Measurements from ENCODE around the gene LYSMD2. TPM values are rescaled to one million over a fixed set of nuclear protein-coding genes. Genes with fewer than 3 reads are reported as not detected.
"Not testable (repeated sequence)": the region's sequence is repeated elsewhere in the genome, so short reads cannot be mapped to it uniquely, and the experiment has no call there.

The LYSMD2 gene, protein sequence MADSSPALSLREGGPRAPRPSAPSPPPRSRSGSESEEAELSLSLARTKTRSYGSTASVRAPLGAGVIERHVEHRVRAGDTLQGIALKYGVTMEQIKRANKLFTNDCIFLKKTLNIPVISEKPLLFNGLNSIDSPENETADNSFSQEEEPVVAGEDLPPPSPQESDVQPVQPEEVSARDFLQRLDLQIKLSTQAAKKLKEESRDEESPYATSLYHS
- total RNA-seq: 10 to 100 TPM; 25.1 TPM
- 70.5 TPM for polyA plus RNA-seq

GRCh38 chr15:51737522-51738305 is at the start of gene LYSMD2:
Gene LYSMD2 (minus strand): TSS chr15:51737655. CDS start chr15:51737622, 33 bp downstream.
- no peaks in the 10 kb centered on the region for H3K27me3 ChIP-seq (ENCODE audit: insufficient read depth, low read length, poor library complexity, severe bottlenecking)
- peak within 1 kb of the TSS; percentile 95 to 99 (median 98) for H3K27ac Mint-ChIP-seq
- no peaks in the 10 kb centered on the region for H3K9me3 Mint-ChIP-seq
- peaks cover 47 to 58% (median 56%) of the 10 kb centered on the region in 3 donors for H3K4me1 Mint-ChIP-seq
- peak within 1 kb of the TSS; percentile 89 to 97 (median 94) for H3K4me3 Mint-ChIP-seq
- CTCF ChIA-PET: interaction anchor here (1.4 to 3.2 kb wide), 7 partner anchors 9 to 88 kb away, joined by 3 to 13 read pairs (median 5); no protein-coding TSS in a partner anchor
- peak within 1 kb of the TSS; percentile 71 for H3K27ac ChIP-seq (ENCODE audit: low read depth, low read length)
- no peaks in the 10 kb centered on the region for H3K9me3 ChIP-seq (ENCODE audit: low read length)
- no peaks in the 10 kb centered on the region for H3K36me3 ChIP-seq (ENCODE audit: insufficient read depth, low read length)
- H3K27me3 Mint-ChIP-seq: no peaks in the 10 kb centered on the region
- peak within 1 kb of the TSS; percentile 78 for H3K4me3 ChIP-seq (ENCODE audit: low read length)
- peaks cover 48% of the 10 kb centered on the region for H3K4me1 ChIP-seq (ENCODE audit: insufficient read depth, low read length)
- POLR2A ChIA-PET: interaction anchor here (0.5 to 2.5 kb wide), 7 partner anchors 15 to 442 kb away, joined by 3 to 21 read pairs (median 3); partner anchors contain the start of gene TMOD2
- H3K36me3 Mint-ChIP-seq: peaks cover 0 to 19% (median 0%) of the 10 kb centered on the region in 3 donors
- peak; percentile 56 to 79 (median 75) for DNase-seq

DNA sequence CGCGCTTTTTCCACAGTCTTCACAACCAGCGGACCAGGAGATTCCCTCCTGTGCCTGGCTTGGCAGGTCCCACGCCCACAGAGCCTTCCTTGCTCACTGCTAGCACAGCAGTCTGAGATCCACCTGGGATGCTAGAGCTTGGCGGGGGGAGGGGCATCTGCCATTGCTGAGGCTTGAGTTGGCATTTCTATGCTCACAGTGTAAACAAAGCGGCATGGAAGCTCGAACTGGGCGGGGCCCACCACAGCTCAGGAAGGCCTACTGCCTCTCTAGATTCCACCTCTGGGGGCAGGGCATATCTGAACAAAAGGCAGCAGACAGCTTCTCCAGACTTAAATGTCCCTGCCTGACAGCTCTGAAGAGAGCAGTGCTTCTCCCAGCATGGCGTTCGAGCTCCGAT is 49.7 kb upstream of the LYSMD2 start:
- DNase-seq; H3K4me1 ChIP-seq (ENCODE audit: insufficient read depth, low read length); H3K9me3 Mint-ChIP-seq; H3K36me3 ChIP-seq (ENCODE audit: insufficient read depth, low read length); H3K4me3 ChIP-seq (ENCODE audit: low read length); H3K4me3 Mint-ChIP-seq; H3K27me3 ChIP-seq (ENCODE audit: insufficient read depth, low read length, poor library complexity, severe bottlenecking); H3K27me3 Mint-ChIP-seq; POLR2A ChIA-PET; H3K27ac Mint-ChIP-seq; H3K4me1 Mint-ChIP-seq; H3K27ac ChIP-seq (ENCODE audit: low read depth, low read length); H3K9me3 ChIP-seq (ENCODE audit: low read length): not testable (repeated sequence)
- CTCF ChIA-PET: interaction anchor here (2.1 kb wide), 1 partner anchor 11 kb away, joined by 11 read pairs; no protein-coding TSS in a partner anchor
- peaks cover 4 to 40% (median 35%) of the 10 kb centered on the region in 3 donors for H3K36me3 Mint-ChIP-seq

DNA sequence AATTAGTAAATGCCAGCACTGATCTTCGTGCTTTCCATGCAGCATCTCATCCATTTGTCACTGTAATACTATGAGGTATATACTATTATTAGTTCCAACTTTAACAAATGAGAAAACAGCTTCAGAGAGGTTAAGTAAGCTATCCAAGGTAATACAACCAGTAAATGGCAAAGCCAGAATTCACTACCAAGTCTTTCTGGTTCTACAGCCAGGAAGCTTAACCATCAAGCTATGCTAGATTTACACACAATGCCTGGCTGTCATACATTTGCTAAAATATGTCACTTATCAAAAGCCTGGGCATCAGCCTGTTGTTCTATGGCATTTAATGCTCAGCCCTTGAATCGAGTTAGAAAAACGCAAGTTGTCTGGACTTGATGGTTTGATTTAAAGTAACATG is 46.5 kb upstream of the LYSMD2 start:
- peaks cover 21 to 68% (median 31%) of the 10 kb centered on the region in 3 donors for H3K36me3 Mint-ChIP-seq
- CTCF ChIA-PET: no interaction called here

GRCh38 chr15:51782357-51782896 is 45.0 kb upstream of the LYSMD2 start:
- DNase-seq: no peak
- Mint-ChIP-seq H3K27me3 (no peaks in the 10 kb centered on the region), H3K27ac (no peak overlapping the region), H3K36me3 (peaks cover 21 to 68% (median 31%) of the 10 kb centered on the region in 3 donors), H3K9me3 (no peaks in the 10 kb centered on the region), H3K4me3 (no peak overlapping the region), H3K4me1 (peaks cover 0 to 6% (median 4%) of the 10 kb centered on the region in 3 donors)
- H3K36me3 ChIP-seq (ENCODE audit: insufficient read depth, low read length): peaks cover 5% of the 10 kb centered on the region
- no peak overlapping the region for H3K4me3 ChIP-seq (ENCODE audit: low read length)
- no peak overlapping the region for H3K27ac ChIP-seq (ENCODE audit: low read depth, low read length)
- ChIA-PET POLR2A (no interaction called here), CTCF (no interaction called here)
- no peaks in the 10 kb centered on the region for H3K9me3 ChIP-seq (ENCODE audit: low read length)
- no peaks in the 10 kb centered on the region for H3K27me3 ChIP-seq (ENCODE audit: insufficient read depth, low read length, poor library complexity, severe bottlenecking)
- H3K4me1 ChIP-seq (ENCODE audit: insufficient read depth, low read length): no peaks in the 10 kb centered on the region

More for the DNA sequence above, 46.5 kb upstream of the LYSMD2 start:
- Mint-ChIP-seq H3K4me3 (no peak overlapping the region), H3K27me3 (no peaks in the 10 kb centered on the region), H3K4me1 (peaks cover 0 to 6% (median 4%) of the 10 kb centered on the region in 3 donors), H3K9me3 (no peaks in the 10 kb centered on the region), H3K27ac (peak overlapping the region in 1 of 8 donors; percentile 5)
- Histone ChIP-seq H3K36me3 (ENCODE audit: insufficient read depth, low read length) (peaks cover 5% of the 10 kb centered on the region), H3K4me3 (ENCODE audit: low read length) (no peak overlapping the region), H3K27me3 (ENCODE audit: insufficient read depth, low read length, poor library complexity, severe bottlenecking) (no peaks in the 10 kb centered on the region), H3K4me1 (ENCODE audit: insufficient read depth, low read length) (no peaks in the 10 kb centered on the region), H3K9me3 (ENCODE audit: low read length) (no peaks in the 10 kb centered on the region), H3K27ac (ENCODE audit: low read depth, low read length) (no peak overlapping the region)
- DNase-seq: no peak
- POLR2A ChIA-PET: no interaction called here

- ChIA-PET CTCF (interaction anchor here (1.0 kb wide), 1 partner anchor 45 kb away, joined by 3 read pairs; no protein-coding TSS in a partner anchor), POLR2A (no interaction called here)
- no peaks in the 10 kb centered on the region for H3K4me1 ChIP-seq (ENCODE audit: insufficient read depth, low read length)
- Mint-ChIP-seq H3K36me3 (peaks cover 21 to 72% (median 27%) of the 10 kb centered on the region in 3 donors), H3K4me3 (no peak overlapping the region), H3K9me3 (no peaks in the 10 kb centered on the region), H3K27me3 (no peaks in the 10 kb centered on the region), H3K27ac (peak overlapping the region in 1 of 8 donors; percentile 61), H3K4me1 (peaks cover 0 to 6% (median 4%) of the 10 kb centered on the region in 3 donors)
- DNase-seq: no peak
- no peaks in the 10 kb centered on the region for H3K9me3 ChIP-seq (ENCODE audit: low read length)
- H3K27ac ChIP-seq (ENCODE audit: low read depth, low read length): no peak overlapping the region
- H3K36me3 ChIP-seq (ENCODE audit: insufficient read depth, low read length): peaks cover 5% of the 10 kb centered on the region
- no peak overlapping the region for H3K4me3 ChIP-seq (ENCODE audit: low read length)
- H3K27me3 ChIP-seq (ENCODE audit: insufficient read depth, low read length, poor library complexity, severe bottlenecking): no peaks in the 10 kb centered on the region
These were observed 44.1 kb upstream of the LYSMD2 start for GRCh38 chr15:51781506-51781905.

GRCh38 chr15:51780636-51781035 is 43.2 kb upstream of the LYSMD2 start:
- DNase-seq: no peak
- Histone ChIP-seq H3K4me1 (ENCODE audit: insufficient read depth, low read length) (no peaks in the 10 kb centered on the region), H3K9me3 (ENCODE audit: low read length) (no peaks in the 10 kb centered on the region), H3K36me3 (ENCODE audit: insufficient read depth, low read length) (peaks cover 5% of the 10 kb centered on the region), H3K27me3 (ENCODE audit: insufficient read depth, low read length, poor library complexity, severe bottlenecking) (no peaks in the 10 kb centered on the region), H3K27ac (ENCODE audit: low read depth, low read length) (no peak overlapping the region), H3K4me3 (ENCODE audit: low read length) (no peak overlapping the region)
- Mint-ChIP-seq H3K27me3 (no peaks in the 10 kb centered on the region), H3K9me3 (no peaks in the 10 kb centered on the region), H3K4me3 (no peak overlapping the region), H3K4me1 (peaks cover 5 to 11% (median 6%) of the 10 kb centered on the region in 3 donors), H3K36me3 (peaks cover 22 to 74% (median 23%) of the 10 kb centered on the region in 3 donors), H3K27ac (no peak overlapping the region)
- CTCF ChIA-PET: interaction anchor here (1.0 to 1.1 kb wide), 2 partner anchors 44 to 131 kb away, joined by 3 to 6 read pairs; no protein-coding TSS in a partner anchor
- POLR2A ChIA-PET: no interaction called here

- Mint-ChIP-seq H3K36me3 (peaks cover 8 to 73% (median 22%) of the 10 kb centered on the region in 3 donors), H3K27me3 (no peaks in the 10 kb centered on the region), H3K27ac (no peak overlapping the region), H3K4me1 (peaks cover 5 to 11% (median 6%) of the 10 kb centered on the region in 3 donors), H3K4me3 (no peak overlapping the region), H3K9me3 (no peaks in the 10 kb centered on the region)
- H3K4me1 ChIP-seq (ENCODE audit: insufficient read depth, low read length): no peaks in the 10 kb centered on the region
- H3K27ac ChIP-seq (ENCODE audit: low read depth, low read length): no peak overlapping the region
- H3K36me3 ChIP-seq (ENCODE audit: insufficient read depth, low read length): peaks cover 5% of the 10 kb centered on the region
- no peaks in the 10 kb centered on the region for H3K27me3 ChIP-seq (ENCODE audit: insufficient read depth, low read length, poor library complexity, severe bottlenecking)
- ChIA-PET CTCF (interaction anchor here (0.7 to 4.3 kb wide), 22 partner anchors 10 to 166 kb away, joined by 3 to 97 read pairs (median 8); partner anchors contain the start of genes DMXL2 and LYSMD2), POLR2A (interaction anchor here (0.7 to 1.2 kb wide), 2 partner anchors 40 to 127 kb away, joined by 3 to 5 read pairs; no protein-coding TSS in a partner anchor)
- no peaks in the 10 kb centered on the region for H3K9me3 ChIP-seq (ENCODE audit: low read length)
- H3K4me3 ChIP-seq (ENCODE audit: low read length): no peak overlapping the region
- peak; percentile 37 to 72 (median 47) for DNase-seq
These were observed 39.6 kb upstream of the LYSMD2 start for GRCh38 chr15:51776952-51777569.
